Caki2 (cell line): ENCODE data around the gene CMSS1. TPM values are rescaled to one million over a fixed set of nuclear protein-coding genes. Genes with fewer than 3 reads are reported as not detected.

Experiments
- DNase-seq: peaks from one replicate; pipeline ENCODE4 v3.0.0-alpha.2; 2015; ENCODE audit warnings: low read depth
- in situ Hi-C: cut with HindIII; loops from 2 replicates; pipeline ENCODE4 v1.10.0; 2016; ENCODE audit warnings: low sequenced_read_pairs, low pct_unique_long_range_greater_than_20kb, mixed read lengths
- total RNA-seq: library from RNA; depleted of rRNA; stranded (reverse); fragments of >200 nt; shearing (Covaris generic); gene quantifications from 2 replicates; pipeline ENCODE4 v1.2.3, GENCODE V29; 2014; ENCODE audit warnings: low replicate concordance

CMSS1 gene
- total RNA-seq, 1 experiment from 2014 or later, result 36.5 TPM

DNA sequence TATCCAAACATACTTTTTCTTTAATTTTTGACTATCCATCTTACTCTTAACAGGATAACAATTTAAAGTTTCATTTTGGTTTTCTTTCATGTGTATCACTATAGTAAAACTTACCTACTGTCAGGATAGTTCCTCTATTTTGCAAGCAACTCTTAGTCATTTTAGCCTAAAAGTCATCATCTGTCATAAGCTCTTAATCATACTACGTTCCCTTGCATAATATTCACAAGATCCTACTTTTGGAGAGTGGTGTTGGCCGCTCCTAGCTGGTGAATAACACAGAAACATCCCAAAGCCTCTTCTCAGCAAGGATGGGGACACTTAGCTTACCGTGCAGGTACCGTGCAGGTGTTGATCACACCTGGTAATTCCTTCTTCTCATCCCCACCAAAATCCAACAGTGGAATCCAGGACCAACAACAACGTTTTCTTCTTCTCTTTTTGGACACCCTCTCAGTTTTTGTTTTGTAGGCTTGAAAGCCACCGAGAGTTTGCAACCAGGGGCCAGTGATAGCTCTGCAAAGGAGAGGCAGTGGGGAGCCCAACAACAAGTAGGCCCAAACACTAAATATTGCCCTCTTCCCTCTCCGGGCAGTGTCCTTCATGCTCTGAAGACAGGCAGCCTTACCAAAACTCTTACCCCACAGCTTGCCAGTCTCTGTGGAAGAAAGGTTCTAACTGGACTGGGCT lies 296.2 kb downstream of the CMSS1 start:
- in situ Hi-C loops, result no loop called here
- no peak for DNase-seq

- in situ Hi-C loops, result no loop called here
- no peak for DNase-seq
These were observed 296.9 kb downstream of the CMSS1 start, which contains the start of gene FILIP1L for GRCh38 chr3:100114413-100115030. FILIP1L (minus strand) TSS chr3:100114501.

DNA sequence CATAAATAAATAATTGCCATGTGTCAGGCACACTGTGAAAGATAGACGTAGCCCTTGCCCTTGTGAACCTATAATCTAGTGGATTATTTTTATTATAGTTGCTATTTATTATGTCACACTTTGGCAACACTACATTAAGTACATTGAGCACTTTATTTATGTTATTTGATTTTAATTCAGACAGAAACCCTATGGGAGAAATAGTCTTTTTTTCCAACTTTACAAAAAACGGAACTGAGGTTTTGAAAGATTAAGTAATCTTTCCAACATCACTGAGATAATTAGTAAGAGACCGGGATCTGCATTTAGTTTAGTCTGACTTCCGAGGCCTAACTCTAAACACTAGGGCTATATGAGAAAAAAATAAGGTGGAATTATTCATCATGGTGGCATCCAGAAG lies 299.4 kb downstream of the CMSS1 start:
- in situ Hi-C loops, result no loop called here
- DNase-seq, result no peak

- DNase-seq, result no peak
- in situ Hi-C loops, result no loop called here
These were observed 302.4 kb downstream of the CMSS1 start for GRCh38 chr3:100120012-100120411.

GRCh38 chr3:100120693-100121092 lies 303.0 kb downstream of the CMSS1 start:
- in situ Hi-C loops, result no loop called here
- DNase-seq, result no peak

- DNase-seq, result no peak
These were observed 304.7 kb downstream of the CMSS1 start for GRCh38 chr3:100122321-100122720.

DNA sequence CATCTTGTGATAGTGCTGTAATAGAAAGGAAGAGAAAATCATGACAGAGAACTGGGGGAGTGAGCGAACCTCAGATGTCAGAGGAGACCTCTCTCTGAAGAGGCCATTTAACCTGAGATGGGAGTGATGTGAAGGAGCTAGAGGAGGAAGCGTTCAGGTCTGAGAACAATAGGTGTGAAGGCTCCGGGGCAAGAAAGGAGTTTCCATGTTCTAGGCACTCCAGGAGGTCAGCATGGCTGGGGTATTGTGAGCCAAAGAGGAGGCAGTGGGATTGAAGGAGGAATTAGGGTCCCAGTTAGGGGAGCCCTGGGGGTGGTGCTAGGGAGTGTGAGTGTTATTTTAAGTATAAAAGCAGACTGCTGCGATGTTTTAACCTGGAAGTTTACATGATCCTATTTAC lies 305.4 kb downstream of the CMSS1 start:
- in situ Hi-C loops, result no loop called here
- DNase-seq, result no peak

More at GRCh38 chr3:100122321-100122720, 304.7 kb downstream of the CMSS1 start:
- in situ Hi-C loops, result no loop called here

GRCh38 chr3:100124201-100124761 lies 306.6 kb downstream of the CMSS1 start:
- no peak for DNase-seq
- in situ Hi-C loops, result no loop called here

- in situ Hi-C loops, result no loop called here
- DNase-seq, result no peak
These were observed 307.7 kb downstream of the CMSS1 start for GRCh38 chr3:100125161-100125938.

DNA sequence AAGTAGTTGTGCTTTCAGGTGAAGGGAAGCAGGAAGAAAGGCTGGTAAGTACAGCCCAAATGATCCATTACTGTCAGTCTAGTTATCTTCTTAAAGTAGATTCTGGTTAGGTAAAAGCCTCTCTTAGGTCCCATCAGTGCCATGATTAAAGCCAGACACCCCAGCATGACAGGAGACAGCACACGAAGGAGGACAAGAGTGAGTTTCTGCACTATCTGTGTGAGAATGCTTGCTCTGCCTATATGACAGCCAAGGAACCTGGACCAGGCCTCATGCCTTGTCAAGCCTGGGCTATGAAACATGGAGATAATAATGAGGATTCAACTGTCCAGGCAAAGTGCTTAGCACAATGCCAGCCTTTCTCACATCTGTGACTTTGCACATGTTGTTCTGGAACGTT lies 310.1 kb downstream of the CMSS1 start:
- in situ Hi-C loops, result no loop called here
- no peak for DNase-seq

- in situ Hi-C loops, result no loop called here
These were observed 310.9 kb downstream of the CMSS1 start for GRCh38 chr3:100128565-100128964.

DNA sequence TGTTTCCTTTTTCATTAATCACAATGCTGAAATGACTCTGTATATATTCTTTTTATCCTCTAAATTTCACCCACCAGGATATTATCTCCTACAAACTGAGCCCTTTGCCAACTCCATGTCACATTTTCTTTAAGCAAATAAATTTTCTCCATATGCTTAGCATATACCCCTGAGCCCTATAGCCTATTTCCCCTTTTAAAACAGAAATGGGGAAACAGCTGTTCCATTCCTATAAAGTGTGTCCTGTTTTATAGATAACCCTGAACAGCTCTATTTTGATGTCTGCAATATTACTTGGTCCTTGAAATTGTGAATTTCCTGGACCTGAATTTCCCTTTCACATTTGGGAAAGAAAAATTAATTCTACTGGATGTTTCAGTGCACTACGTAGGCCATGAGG lies 312.3 kb downstream of the CMSS1 start:
- in situ Hi-C loops, result no loop called here

More at GRCh38 chr3:100128565-100128964, 310.9 kb downstream of the CMSS1 start:
- DNase-seq, result no peak

GRCh38 chr3:100131241-100131640 lies 313.6 kb downstream of the CMSS1 start:
- in situ Hi-C loops, result no loop called here
- DNase-seq, result no peak

More for the DNA sequence above, 312.3 kb downstream of the CMSS1 start:
- DNase-seq, result no peak

DNA sequence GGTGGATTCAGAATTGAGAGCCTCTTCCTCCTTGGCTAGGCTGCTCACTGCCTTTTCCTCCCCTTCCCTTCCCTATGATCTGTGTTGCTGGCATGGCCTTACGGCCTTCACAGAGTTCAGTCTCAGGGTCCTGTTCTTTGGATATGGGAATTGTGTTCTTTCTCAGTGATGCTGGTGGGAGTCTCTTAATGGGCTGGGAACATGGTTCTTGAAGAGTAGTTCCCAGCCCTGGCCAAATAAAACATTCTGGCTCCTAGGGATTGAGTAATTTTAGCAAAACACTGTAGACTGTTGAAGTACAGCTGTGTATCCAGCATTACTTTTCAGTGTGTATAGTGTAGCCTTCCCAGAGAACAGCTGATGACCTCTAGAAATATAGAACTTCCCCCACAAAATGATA lies 319.3 kb downstream of the CMSS1 start:
- in situ Hi-C loops, result no loop called here
- DNase-seq, result no peak

- no peak for DNase-seq
- in situ Hi-C loops, result no loop called here
These were observed 323.3 kb downstream of the CMSS1 start for GRCh38 chr3:100140976-100141375.

GRCh38 chr3:100141586-100141985 lies 323.9 kb downstream of the CMSS1 start:
- in situ Hi-C loops, result no loop called here
- no peak for DNase-seq

DNA sequence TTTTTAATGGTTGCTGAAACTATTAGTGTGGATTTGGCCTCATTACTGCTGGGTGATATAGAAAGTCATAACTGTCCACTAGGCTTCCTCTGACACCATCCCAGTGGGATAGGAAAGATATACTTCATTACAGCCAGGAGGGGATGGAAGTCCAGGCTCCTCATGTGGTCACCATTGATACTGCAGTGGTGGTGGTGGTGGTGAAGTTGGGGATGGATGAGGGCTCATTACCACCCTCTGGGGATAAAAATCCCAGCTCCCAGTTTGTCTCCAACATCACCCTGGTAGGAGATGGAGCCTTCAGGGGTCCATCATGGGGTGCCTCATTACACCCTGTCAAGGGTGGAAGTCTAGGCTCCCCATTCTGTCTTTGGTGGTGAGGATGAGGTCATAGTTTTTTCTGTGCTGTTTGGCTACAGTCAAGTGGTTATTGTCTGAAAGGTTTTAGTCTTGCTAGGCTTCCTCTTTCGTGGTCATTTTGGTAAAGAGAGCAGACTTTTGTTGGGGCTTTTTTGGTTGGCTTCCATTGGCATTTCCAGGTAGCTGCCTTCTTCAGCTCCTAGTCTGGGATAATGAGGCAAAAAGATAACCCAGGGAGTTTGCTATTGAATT lies 326.7 kb downstream of the CMSS1 start:
- DNase-seq, result no peak
- in situ Hi-C loops, result no loop called here

GRCh38 chr3:100149130-100149529 lies 331.5 kb downstream of the CMSS1 start:
- no peak for DNase-seq
- in situ Hi-C loops, result no loop called here
